HG03060 (cell line): ENCODE results near the gene MYLK4.

ENCODE experiments used
- ATAC-seq: cut with Tn5 transposase; IDR thresholded peaks from one replicate; pipeline ENCODE4 v1.9.1; 2021; ENCODE audit warnings: low read depth, moderate number of reproducible peaks; ENCODE audit not compliant: unreplicated experiment

Gene MYLK4

DNA sequence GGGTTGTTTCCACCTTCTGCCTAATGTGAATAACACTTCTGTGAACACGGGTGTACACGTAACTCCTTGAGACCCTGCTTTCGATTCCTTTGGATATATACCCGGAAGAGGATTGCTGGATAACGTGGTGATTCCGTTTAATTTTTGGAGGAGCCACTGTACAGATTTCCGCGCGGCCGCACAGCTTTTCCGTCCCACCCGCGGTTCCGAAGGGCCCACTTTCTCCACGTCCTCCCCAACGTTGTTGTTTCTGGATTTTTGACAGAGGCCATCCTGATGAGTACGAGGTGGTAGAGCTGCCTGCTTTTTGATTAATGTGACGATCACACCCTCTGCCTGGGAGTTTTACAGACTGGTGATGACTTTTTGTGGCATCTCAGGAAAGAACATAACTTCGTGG lies 114.0 kb downstream of the MYLK4 start:
- ATAC-seq = no peak

DNA sequence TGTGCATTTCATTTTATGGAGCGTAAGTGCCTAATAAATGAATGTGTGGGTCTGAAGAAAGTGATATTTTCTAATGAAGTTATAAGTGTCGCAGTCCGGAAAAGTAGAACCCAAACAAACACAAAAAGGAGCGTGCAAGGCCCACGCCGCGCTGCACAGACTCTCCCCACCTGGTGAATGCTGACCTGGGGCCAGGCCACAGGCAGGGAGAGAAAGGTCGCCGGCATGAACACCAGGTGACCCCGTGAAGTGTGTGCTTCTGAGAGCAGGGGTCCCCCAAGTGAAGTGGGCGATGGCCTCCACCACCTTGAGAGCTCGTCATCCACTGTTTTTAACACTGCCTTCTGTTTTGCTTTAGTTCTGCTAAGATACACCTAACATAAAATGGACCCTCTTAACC lies 114.8 kb downstream of the MYLK4 start:
- no peak for ATAC-seq

DNA sequence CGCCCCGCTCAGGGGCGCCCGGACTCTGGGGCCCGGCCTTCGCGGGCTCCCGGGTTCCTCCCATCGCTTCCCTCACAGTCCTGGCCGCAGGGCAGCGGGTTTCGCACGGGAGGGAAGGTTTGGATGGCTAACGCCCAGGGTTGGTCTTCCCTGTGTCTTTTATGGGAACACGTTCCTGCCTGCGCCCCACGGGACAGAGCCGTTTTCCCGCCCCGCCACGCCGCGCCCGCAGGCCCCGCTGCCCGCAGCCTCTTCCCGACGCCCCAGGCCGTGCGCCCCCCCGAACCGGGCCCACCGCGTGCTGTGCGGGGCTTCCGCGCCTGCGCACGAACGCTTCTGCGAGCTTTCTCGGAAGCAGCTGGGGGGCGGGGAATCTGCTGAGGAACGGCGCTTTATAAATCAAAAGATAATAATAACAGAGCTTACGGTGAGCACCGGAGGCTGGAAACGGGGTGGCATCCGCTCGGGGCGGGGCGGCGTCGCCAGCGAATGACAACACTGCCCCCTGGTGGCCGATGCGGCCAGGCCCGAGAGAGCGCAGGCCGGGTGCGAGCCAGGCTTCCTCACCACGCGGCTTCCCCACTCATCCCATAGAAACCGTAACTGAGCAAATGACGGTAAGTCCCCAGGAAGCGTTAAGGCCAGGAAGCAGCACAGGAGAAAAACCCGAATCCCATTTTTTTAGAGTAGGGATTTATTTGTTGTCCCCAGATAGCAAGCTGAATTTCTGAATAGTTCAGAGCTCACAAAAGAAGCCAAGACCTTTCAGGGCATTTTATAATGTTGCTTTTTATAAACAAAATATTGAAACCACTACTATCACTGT lies 116.4 kb downstream of the MYLK4 start:
- ATAC-seq = no peak

DNA sequence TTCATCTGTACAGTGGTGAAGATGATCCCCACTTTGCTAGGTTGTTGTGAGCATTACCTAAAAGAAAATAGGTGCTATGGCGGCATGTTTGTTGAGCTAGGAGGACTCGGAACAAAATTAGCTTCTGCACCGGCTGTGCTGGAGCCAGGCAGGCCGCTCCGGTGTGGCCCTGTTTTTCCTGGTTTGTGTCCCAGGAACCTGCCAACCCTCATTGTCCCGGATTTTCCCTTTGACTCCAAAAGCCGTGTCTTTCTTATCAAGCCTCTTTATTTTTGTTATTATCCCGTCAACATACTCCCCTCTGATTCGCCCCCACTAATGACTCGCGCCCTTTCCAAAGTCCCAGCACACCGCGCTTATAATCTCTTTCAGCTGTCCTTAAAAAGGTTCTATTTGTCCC lies 117.0 kb downstream of the MYLK4 start:
- ATAC-seq = no peak

DNA sequence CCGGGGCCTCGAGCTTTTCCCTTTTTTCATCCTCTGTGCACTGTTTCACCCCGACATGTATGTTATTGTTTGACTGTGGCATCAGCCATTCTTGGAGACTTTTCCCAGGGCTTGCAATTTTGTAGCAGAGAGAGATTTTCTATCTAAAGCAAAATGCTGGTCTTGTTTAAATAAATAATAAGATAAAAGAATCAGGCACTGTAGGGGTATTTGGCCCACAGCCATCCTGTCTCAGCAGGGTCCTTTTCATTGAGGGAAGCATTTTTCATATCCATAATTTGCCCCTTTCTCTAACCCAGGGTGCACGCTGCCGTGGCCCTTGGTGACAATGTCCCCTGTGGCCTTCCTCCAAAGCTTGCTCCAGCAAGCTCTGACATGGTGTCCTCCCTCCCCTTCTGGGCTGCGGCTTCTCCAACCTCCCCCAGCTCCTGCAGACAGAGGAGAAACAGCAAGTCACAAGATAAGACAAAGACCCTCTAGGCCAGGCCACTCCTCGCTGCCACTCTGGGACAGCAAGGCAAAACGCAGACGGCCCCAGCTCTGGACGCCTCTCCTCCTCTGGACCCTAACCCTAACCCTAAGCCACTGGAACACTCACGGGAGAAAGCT lies 117.6 kb downstream of the MYLK4 start:
- no peak for ATAC-seq

DNA sequence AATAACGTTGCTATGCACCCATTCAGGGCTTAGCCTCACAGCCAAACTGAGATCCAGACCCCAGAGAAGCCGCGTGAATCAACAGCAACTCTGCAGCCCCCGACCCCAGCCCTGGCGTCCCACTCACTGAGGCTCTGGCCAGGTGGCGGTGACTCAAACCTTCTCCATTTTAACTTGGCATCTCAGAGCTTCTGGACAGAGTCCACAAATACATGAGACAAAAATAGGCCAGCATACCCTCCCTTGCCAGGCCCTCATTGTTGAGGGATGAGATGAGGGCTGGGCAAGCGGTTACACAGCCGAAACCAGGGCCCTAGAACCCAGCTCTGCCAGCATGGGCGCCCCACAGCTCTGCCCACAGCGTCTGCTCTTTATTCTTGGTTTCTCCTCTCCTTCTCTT lies 118.4 kb downstream of the MYLK4 start:
- no peak for ATAC-seq

DNA sequence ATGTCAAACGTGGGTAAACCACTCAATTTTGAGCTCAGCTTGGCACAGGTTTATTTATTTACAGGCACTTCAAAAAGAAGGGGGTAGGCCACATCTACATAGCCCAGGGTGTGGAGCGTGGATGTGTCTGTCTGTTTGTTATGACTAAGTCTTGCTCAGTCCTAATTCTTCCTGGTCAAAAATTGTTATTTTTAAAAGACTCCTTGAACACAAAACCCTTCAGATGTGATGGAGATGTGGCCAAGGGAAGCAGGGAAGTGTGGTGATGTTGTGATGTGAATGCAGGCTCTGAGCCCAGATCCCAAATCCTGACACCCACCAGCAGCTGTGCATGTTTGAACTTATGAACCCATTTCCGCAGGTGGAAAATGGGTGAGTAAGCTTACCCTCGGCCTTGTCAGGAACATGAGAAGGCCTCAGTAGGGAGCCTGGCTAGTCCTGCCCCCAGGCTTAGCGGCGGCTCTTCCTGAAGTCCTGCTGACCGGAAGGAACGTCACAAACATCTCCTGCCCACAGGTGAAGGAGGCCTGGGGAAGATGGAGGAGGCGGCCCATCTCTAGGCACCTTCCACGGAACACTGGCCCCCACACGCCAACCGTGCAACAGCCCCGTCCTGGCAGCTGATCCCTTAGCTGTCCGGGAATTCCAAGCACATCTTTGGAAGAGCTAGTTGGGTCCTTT lies 119.7 kb downstream of the MYLK4 start:
- no peak for ATAC-seq

DNA sequence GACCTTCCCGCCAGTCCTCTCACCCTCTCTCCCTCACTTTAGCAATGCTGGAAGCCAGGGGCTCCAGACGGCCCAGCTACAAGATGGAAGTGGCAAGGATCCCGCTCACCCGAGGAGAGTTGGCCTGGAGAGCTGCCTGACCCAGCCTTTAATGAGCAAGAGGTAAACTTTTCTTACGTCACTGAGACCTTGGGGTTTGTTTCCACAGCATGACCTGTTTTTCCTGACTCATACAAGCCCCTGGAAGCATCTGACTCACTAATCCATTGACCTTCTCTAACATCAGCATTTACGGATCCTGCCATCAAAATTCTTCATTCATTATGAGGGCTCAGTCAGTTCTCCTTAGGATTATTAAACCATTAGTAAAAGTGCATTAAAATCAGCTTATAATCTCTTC lies 120.4 kb downstream of the MYLK4 start:
- no peak for ATAC-seq

DNA sequence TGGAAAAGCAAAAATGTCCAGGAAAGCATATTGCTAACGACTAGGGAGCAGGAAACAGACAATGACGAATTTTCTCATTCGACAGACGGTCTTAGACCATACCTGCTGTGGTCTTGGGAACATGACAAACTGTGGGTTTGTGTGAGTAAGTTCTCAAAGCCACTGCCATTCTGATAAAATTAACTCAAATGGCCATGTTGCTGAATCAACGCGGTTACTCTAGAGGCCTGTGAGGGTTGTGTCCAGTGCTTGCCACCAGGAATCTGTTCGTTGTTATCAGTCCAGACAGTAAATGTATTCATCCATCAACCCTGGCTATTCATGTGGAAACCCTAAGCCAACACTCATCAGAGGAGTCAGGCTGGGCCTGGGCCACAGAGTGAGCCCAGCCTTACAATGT lies 124.3 kb downstream of the MYLK4 start:
- no peak for ATAC-seq

DNA sequence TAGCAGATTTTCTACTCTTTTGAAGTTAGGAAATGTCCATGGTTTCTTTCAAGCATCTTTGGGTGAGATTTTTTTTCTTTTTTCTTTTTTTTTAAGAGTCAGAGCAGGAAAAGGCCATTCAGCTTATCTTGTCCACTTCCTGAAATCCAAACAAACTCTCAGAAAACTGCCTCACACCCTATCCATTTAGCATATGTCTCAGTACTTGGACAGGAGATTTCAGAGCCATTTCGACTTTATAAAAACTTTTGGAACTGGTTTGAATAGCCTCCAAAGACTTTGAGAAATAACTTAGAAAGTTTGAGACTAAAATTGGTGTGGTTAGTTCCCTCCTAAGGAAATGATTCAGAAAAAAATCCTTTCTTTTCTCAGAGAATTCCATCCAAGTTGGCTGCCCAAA lies 125.1 kb downstream of the MYLK4 start:
- no peak for ATAC-seq

DNA sequence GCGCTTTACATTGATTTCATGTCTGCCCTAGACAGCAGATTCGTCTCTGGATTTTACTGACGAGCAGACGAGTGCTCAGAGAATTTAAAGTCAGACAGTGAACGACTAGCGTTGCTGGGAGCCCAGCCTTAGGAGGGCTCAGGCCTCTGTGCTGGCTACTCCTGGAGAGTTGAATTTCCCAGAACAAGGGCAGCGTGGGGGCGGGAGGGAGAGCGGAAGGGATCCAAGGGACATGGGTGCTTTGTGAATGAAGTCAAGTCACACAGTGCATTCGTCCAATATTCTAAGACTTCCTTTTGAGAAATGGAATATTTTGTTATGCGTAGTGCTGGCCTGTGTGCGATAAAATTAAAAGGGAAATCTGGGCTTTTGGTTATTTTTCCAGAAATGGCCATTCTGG lies 126.5 kb downstream of the MYLK4 start:
- ATAC-seq = no peak

DNA sequence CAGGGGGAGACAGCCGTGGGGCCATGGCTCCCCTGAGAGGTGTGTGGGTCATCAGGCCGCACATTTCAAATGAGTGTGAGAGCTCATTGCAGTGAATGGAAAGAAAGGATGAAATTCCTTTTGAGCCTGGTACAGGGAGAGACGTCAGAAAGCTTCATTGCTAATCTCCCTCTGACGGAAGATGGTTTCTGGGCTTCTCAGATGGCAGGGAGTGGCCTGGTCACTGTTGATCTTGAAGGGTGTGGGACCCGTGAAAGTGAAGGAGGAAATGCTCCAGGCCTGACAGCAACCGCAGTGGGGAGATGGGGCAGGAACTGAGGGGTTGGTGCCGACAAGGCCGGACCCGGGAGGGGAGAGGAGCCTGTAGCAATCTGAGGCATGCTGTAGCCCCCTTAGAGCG lies 127.4 kb downstream of the MYLK4 start:
- no peak for ATAC-seq

DNA sequence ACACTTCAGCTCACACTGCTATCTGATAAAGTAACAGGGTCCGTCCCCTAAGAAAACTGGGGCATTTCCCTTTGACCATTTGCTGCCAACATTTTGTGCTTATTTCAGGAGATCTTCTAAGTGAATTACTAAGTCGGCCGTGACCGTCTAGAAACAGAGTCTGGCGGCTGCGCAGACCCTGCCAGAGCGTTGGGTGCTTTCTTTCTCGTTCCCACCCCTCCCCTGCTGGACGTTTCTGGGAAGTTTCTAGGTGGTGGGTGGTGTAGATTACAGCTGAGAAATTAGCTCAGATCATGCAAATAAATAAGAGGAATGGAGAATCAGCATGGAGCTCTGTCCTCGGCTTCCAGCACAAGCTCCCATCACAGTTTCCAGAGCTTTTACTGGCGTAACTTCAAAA lies 128.1 kb downstream of the MYLK4 start:
- no peak for ATAC-seq

DNA sequence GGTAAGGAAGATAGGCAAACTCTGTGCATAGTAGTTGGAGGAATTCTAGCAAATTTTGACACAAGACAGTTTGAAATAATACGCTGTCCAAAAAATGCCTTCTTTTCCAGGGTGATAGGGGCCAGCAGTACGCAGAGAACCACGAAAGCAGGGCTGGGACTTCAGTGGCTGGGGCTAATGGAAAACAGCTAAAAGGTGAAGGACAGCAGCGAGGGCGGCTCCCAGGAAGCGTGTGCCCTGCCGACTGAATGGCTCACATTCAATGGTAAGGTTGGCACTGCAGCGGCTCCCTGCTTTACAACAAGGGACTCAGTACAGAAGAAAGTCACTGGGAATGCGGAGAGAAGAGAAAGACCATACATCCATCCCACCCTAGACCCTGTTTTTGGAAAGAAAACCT lies 131.1 kb downstream of the MYLK4 start:
- ATAC-seq = no peak

DNA sequence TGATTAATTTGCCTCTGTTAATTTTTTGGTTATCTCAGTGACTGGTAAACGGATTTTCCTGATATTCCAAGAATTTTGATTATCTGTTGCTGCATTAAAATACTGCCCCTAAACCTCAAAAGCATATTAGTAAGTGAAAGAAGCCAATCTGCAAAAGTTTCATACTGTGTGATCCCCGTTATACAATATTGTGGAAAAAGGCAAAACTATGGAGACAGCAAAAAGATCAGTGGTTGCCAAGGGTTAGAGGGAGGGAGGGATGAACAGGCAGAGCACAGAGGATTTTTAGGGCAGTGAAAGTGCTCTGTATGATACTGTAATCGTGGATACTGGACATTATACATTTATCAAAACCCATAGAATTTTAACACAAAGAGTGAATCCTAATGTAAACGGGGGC lies 133.0 kb downstream of the MYLK4 start:
- no peak for ATAC-seq

DNA sequence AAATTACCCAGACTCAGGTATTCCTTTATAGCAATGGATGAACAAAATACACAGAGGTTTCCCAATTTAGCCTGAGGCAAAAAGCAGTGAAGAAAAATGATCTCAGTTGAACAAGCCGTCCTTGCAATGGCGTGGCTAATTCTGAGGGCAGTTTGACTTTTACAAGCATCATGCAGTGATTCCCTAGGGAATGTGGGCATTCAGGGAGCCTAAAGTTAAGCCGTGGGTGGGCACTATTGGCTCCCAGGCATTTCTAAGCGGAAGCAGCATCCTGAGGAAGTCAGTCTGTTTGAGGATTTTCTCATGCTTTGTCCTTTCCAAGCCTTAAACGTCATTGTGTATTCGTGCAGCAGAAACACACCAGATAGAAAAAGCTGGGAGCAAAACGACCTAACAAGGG lies 133.9 kb downstream of the MYLK4 start:
- no peak for ATAC-seq

DNA sequence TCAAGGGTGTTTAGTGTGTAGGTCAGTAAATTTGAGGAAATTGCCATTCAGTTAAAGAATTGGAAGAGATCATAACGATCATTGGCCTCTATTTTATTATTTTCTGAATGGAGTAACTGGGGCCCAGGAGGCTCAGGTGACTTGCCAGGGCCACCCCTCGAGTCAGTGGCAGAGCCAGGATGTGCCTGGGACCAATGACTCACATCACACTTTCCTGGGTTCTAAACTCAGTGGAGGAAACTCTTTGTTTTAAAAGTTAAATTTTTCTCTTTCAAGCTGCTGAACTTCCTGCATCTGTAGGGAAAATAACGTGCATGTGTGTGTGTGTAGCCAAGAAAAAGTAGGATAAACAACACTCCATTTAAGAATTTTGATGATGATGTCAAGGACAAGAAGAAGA lies 135.5 kb downstream of the MYLK4 start:
- ATAC-seq = no peak

DNA sequence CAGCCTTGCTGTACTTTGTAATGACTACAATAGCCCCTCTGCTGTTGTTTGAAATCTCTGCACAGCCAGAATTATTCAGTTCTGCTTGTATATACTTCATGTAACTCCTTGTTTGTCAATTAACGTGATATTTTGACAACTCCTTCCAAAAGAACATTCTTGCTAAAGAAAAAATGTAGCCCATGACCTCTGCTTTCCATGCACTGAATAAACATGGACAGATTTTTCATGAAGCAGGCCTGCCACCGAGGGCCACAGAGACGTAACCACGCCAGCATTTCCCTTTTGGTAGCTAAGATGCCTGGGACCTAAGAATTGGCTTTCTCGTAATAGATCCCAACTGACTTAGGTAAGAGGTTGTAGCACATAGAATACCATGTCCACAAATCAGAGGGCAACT lies 135.9 kb downstream of the MYLK4 start:
- no peak for ATAC-seq

DNA sequence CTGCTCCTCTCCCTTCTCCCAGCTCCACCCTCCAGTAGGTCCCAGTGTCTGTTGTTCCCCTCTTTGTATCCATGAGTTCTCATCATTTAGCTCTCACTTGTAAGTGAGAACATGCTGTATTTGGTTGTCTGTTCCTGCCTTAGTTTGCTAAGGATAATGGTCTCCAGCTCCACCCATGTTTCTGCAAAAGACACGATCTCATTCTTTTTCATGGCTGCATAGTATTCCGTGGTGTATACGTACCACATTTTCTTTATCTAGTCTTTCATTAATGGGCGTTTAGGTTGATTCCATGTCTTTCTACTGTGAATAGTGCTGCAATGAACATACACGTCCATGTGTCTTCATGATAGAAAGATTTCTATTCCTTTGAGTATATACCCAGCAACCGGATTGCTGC lies 136.6 kb downstream of the MYLK4 start:
- ATAC-seq = no peak
